IPS-18a (cell line): ENCODE measurements around the gene RNF13.
"Not testable (repeated sequence)": the region's sequence is repeated elsewhere in the genome, so short reads cannot be mapped to it uniquely, and the experiment has no call there.

ENCODE experiments used
- H3K27ac ChIP-seq: one replicate; pipeline ENCODE4 v1.5.1; 2013; ENCODE audit warnings: low read length
- H3K27me3 ChIP-seq: one replicate; pipeline ENCODE4 v1.6.1; 2013; ENCODE audit warnings: mild to moderate bottlenecking, low read length; ENCODE audit not compliant: control insufficient read depth, insufficient read depth
- H3K36me3 ChIP-seq: one replicate; pipeline ENCODE4 v1.6.1; 2013; ENCODE audit warnings: low read depth, low read length; ENCODE audit not compliant: control insufficient read depth
- H3K4me1 ChIP-seq: one replicate; pipeline ENCODE4 v1.6.1; 2013; ENCODE audit warnings: low read depth, low read length; ENCODE audit not compliant: control insufficient read depth
- H3K4me3 ChIP-seq: one replicate; pipeline ENCODE4 v1.5.1; 2013; ENCODE audit warnings: low read length
- H3K9ac ChIP-seq: one replicate; pipeline ENCODE4 v1.6.1; 2013; ENCODE audit warnings: mild to moderate bottlenecking, low read length, moderate library complexity
- H3K9me3 ChIP-seq: one replicate; pipeline ENCODE4 v1.6.1; 2013; ENCODE audit warnings: low read depth, low read length; ENCODE audit not compliant: control insufficient read depth

Gene RNF13

DNA sequence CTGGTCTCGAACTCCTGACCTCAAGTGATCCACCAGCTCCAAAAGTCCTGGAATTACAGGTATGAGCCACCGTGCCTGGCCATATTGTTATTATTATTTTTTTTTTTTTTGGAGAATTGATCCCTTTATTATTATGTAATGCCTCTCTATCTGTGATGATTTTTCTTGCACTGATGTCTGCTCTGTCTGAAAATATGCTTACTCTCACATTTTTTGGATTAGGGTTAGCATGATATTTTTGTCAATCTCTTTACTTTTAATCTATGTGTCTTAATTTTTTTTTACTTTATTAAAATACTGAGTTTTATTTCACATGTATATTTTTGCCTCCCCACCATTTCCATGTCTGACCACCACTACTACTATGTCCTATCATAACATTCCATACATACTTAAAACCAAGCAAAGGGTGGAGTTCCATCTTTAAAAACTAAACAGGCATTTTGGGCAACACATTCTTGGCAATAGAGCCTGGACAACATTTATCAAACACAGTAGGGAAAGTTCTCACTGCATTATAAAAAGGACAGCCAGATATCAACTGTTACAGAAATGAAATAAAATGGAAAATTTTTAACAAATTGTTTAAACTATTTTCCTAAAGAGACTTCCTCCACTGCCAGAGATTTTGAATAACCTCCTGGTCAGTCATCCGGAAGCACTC lies 125.5 kb downstream of the RNF13 start:
- not testable (repeated sequence) for H3K9me3 ChIP-seq, H3K27ac ChIP-seq, H3K36me3 ChIP-seq, H3K4me3 ChIP-seq, H3K9ac ChIP-seq, H3K4me1 ChIP-seq, H3K27me3 ChIP-seq

DNA sequence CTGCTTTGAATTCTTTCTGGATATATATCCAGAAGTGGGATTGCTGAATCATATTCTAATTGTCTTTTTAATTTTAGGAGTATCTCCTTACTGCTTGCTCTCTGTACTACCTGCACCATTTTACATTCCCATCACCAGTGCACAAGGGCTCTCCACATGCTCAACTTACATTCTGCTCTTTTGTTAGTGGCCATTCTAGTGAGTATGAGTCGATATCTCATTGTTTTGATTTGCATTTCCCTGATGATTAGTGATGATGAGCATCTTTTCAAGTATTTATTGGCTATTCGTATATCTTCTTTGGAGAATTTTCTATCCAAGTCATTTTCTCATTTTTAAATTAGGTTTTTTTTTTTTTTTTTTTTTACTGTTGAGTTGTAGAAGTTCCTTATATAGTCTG lies 128.2 kb downstream of the RNF13 start:
- Histone ChIP-seq H3K4me3 (no peak overlapping the region), H3K27ac (no peak overlapping the region), H3K9me3 (peaks cover 8% of the 10 kb centered on the region), H3K9ac (no peak overlapping the region), H3K36me3 (no peaks in the 10 kb centered on the region), H3K4me1 (no peaks in the 10 kb centered on the region), H3K27me3 (no peaks in the 10 kb centered on the region)

DNA sequence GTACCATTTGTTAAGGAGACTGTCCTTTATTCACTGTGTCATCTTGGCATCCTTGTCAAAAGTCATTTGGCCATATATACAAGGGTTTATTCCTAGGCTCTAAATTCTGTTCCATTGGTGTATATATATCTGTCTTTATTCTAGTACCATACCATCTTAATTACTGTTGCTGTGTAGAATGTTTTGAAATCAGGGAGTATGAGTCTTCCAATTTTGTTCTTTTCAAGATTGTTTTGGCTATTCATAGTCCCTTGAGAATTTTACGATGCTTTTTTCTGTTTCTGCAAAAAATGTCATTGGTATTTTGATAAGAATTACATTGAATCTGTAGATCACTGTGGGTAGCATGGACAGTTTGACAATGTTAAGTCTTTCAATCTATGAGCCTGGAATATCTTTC lies 128.9 kb downstream of the RNF13 start:
- Histone ChIP-seq H3K9ac (no peak overlapping the region), H3K4me3 (no peak overlapping the region), H3K4me1 (no peaks in the 10 kb centered on the region), H3K36me3 (no peaks in the 10 kb centered on the region), H3K27ac (no peak overlapping the region), H3K9me3 (peaks cover 15% of the 10 kb centered on the region), H3K27me3 (no peaks in the 10 kb centered on the region)

DNA sequence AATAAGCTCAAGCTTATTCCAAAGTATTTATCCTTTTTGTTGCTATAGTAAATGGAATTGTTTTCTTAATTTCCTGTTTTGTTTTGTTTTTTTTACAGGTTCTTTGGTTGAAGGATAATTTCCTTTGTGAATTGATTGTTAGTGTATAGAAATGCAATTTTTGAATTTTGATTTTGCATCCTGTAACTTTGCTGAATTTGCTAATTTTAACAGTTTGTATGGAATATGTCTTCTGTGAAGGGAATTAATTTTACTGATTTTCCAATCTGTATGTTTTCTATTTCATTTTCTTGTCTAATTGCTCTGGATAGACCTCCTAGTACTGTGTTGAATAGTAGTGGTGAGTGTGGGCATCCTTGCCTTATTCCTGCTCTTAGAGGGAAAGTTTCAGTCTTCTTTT lies 129.4 kb downstream of the RNF13 start:
- H3K9ac ChIP-seq: no peak overlapping the region
- no peaks in the 10 kb centered on the region for H3K4me1 ChIP-seq
- H3K27ac ChIP-seq: no peak overlapping the region
- H3K9me3 ChIP-seq: peaks cover 16% of the 10 kb centered on the region
- H3K36me3 ChIP-seq: no peaks in the 10 kb centered on the region
- H3K4me3 ChIP-seq: no peak overlapping the region
- H3K27me3 ChIP-seq: no peaks in the 10 kb centered on the region

DNA sequence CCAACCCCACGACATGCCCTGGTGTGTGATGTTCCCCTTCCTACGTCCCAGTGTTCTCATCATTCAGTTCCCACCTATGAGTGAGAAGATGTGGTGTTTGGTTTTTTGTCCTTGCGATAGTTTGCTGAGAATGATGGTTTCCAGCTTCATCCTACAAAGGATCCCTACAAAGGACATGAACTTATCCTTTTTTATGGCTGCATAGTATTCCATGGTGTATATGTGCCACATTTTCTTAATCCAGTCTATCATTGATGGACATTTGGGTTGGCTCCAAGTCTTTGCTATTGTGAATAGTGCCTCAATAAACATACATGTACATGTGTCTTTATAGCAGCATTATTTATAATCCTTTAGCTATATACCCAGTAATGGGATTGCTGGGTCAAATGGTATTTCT lies 131.0 kb downstream of the RNF13 start:
- H3K4me1 ChIP-seq, H3K9ac ChIP-seq, H3K27ac ChIP-seq, H3K4me3 ChIP-seq, H3K36me3 ChIP-seq, H3K27me3 ChIP-seq: not testable (repeated sequence)
- H3K9me3 ChIP-seq: peaks cover 24% of the 10 kb centered on the region

DNA sequence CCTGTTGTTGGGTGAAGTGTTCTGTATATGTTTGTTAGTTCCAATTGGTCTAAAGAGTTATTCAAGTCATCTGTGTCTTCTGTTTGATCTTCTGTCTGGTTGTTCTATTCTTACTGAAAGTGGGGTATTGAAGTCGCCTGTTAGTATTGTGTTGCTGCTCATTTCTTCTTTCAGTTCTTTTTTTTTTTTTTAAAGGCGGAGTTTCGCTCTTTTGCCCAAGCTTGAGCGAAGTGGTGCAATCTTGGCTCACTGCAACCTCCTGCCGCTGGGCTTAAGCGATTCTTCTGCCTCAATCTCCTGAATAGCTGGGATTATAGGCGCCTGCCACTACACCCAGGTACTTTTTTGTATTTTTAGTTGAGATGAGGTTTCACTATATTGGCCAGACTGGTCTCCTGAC lies 134.2 kb downstream of the RNF13 start:
- no peaks in the 10 kb centered on the region for H3K36me3 ChIP-seq
- no peaks in the 10 kb centered on the region for H3K27me3 ChIP-seq
- H3K27ac ChIP-seq: no peak overlapping the region

DNA sequence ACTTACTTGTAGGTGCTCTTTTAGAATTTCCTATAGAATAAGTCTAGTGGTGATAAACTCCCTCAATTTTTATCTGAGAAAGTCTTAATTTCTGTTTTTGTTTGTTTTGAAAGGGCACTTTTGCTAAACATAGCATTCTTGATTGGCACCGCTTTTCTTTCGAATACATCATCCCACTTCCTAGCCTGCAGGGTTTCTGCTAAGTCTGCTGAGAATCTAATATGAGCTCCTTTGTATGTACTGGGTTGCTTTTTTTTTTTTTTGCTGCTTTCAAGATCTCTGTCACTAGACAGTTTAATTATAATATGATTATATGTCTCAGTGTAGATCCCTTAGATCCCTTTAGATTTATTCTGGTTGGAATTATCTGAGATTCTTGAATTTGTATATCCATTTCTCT lies 136.2 kb downstream of the RNF13 start:
- Histone ChIP-seq H3K27ac (no peak overlapping the region), H3K9ac (no peak overlapping the region), H3K27me3 (no peaks in the 10 kb centered on the region), H3K4me3 (no peak overlapping the region), H3K36me3 (no peaks in the 10 kb centered on the region), H3K4me1 (peaks cover 8% of the 10 kb centered on the region), H3K9me3 (peaks cover 18% of the 10 kb centered on the region)

More for the DNA sequence above, 134.2 kb downstream of the RNF13 start:
- Histone ChIP-seq H3K4me3 (no peak overlapping the region), H3K9me3 (peaks cover 24% of the 10 kb centered on the region), H3K4me1 (no peaks in the 10 kb centered on the region), H3K9ac (no peak overlapping the region)

DNA sequence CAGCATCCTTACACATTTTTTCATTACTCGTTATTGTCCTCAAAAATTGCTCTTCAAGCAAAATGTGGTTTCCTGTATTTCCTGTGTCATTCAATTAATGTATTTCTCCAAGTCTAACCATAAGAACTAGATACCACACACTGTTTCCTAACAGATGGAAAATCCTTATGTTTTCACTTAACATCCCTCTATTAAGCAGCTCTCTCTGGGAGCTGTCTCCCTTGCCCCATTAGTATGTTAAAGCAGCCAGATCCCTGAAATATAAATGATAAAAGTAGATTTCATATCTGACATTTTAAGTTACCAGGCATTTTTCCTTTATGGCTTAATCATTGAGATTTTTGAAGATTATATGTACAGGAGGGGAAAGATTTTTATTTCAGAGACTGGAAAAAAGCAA lies 141.8 kb downstream of the RNF13 start:
- Histone ChIP-seq H3K4me1 (peaks cover 16% of the 10 kb centered on the region), H3K9me3 (no peaks in the 10 kb centered on the region), H3K27me3 (no peaks in the 10 kb centered on the region), H3K27ac (no peak overlapping the region), H3K36me3 (peaks cover 10% of the 10 kb centered on the region), H3K9ac (no peak overlapping the region), H3K4me3 (no peak overlapping the region)

DNA sequence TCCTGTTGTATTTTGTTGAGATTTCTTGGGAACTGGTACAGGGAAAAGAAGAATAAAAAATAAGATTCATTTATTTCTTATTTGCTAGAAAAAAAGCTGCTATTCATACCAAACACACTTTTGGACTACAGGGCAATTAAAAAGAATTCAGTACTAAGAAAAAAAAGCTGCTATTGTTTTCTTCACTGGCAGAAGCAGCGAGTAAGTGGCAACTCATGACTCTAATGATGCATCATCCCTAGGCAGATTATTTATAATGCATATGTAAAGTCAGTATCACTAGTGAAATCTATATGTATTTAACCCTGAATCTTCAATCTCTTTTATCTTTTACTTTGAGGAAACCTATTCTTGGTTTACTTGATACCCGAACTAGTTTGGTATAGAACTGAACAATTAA lies 142.4 kb downstream of the RNF13 start:
- Histone ChIP-seq H3K4me1 (peaks cover 16% of the 10 kb centered on the region), H3K9me3 (no peaks in the 10 kb centered on the region), H3K9ac (no peak overlapping the region), H3K27ac (no peak overlapping the region), H3K27me3 (no peaks in the 10 kb centered on the region), H3K4me3 (no peak overlapping the region), H3K36me3 (peaks cover 10% of the 10 kb centered on the region)

DNA sequence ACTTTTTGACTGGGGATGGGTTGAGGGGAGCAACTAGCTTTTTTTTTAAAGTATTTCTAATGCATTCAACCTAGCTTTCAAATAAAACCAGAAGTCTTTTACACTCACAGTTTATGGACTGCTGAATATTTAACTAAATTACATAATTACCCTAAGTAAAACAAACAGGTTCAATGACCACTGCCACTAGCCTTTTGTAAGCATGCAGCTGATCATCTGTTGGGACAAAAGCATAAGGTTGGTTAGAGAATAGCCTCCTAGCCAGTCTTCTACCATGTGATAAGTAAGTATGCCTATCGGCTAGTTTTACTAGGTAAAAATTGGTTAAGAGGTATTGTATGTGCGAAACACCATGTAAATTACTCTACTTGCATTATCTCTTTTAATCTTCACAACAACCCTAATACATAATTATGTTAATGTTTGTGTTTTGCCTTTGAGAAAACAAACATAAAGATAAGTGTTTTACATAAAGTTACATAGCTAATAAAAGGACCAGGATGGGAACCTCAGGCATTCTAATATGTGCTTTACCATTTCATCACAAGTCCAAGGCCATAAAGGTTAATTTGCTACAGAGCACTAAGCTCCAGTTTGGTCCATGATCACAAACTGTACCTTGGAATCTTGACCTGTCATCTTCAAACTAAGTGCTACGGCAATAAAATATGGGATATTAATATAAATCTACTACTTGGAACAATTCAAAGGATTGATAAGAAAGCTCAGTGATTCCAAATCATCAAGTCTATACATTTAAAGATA lies 144.5 kb downstream of the RNF13 start:
- Histone ChIP-seq H3K4me1 (peaks cover 16% of the 10 kb centered on the region), H3K27me3 (no peaks in the 10 kb centered on the region), H3K9ac (no peak overlapping the region), H3K36me3 (peaks cover 18% of the 10 kb centered on the region), H3K9me3 (no peaks in the 10 kb centered on the region), H3K4me3 (no peak overlapping the region), H3K27ac (no peak overlapping the region)

DNA sequence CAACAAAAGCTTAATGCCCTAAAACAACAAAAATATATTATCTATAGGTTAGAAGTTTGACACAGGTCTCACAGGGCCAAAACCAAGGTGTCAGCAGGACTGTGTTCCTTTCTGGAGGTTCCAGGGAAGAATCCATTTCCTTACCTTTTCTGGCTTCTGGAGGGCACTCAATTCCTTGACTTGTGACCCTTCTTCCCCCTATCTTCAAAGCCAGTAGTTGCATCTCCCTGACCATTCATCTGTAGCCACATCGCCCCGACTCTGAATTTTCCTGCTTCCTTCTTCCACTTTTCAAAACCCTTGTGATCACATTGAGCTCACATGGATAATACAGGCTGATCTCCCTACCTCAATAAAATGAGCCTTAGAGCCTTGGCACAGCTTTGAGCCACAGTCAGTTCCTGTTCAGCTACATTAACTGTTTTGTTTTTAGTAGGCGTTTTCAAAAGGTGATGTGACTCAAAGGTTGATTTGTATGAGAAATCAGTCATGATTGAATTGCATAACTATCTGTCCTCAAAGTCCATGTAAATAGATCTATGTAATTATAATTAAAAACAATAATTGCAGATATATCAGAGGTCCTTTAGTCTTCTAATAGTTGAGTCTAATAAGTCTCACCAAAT lies 145.3 kb downstream of the RNF13 start:
- H3K27ac ChIP-seq: no peak overlapping the region
- peaks cover 22% of the 10 kb centered on the region for H3K36me3 ChIP-seq
- no peak overlapping the region for H3K4me3 ChIP-seq
- no peak overlapping the region for H3K9ac ChIP-seq
- no peaks in the 10 kb centered on the region for H3K9me3 ChIP-seq
- H3K4me1 ChIP-seq: peaks cover 15% of the 10 kb centered on the region
- H3K27me3 ChIP-seq: no peaks in the 10 kb centered on the region

DNA sequence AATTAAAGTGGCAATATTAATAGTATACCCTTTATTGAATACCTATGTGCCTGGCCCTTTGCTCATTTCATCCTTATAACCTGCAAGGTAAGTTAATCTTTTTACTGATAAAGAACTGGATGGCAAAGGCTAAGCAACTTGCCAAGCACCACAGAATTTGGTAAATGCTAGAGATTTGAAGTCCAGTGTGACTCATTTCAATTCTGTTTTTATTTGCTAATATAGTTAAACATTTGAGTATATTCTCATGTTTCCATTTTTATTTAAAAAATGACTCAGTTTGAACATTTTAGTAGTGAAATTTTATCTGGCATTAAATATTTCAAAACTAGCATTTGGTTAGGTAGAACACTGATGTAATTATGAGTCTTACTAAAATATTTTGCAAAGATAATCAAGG lies 146.4 kb downstream of the RNF13 start:
- Histone ChIP-seq H3K9me3 (no peaks in the 10 kb centered on the region), H3K9ac (no peak overlapping the region), H3K4me3 (no peak overlapping the region), H3K27ac (no peak overlapping the region), H3K27me3 (no peaks in the 10 kb centered on the region), H3K4me1 (peaks cover 9% of the 10 kb centered on the region), H3K36me3 (peaks cover 34% of the 10 kb centered on the region)
